ENCODE data around the gene EPM2A. TPM values are rescaled to one million over a fixed set of nuclear protein-coding genes. Genes with fewer than 3 reads are reported as not detected.

Gene EPM2A
- total RNA-seq, 1 experiment from 2014 or later: 4.7 TPM

DNA sequence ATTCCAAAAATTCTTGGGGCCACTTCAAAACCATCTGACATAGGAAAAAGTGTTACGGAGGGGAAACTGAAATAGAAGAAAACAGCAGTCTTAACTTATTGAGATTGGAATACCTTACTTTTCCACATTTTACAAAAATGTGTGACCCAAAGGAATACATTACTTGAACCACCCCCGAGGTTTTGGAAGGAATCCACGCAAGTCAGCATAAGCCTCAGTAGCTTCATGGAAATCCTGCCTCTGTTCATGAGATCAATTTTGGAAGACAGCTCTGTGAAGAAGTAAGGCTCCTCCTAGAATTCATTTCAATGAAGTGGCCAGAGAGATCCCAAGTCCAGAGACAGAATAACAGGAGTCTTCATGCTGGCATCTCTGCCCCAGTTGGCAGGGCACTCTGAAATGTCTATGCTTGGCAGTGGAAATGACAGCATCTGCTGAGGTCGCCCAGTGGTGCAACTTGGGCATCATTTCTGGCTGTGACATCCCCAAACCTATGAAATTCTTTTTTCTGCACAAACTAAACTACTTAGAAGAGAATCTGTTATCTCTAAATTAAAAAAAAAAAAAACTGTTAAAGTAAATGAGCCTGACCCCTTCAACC is 132.5 kb downstream of the EPM2A start:
- Histone ChIP-seq H3K4me1 (replicated peaks; ENCODE audit: insufficient read depth) (no peaks in the 10 kb centered on the region), H3F3A (ENCODE audit: insufficient read depth, low read depth) (no peaks in the 10 kb centered on the region), H3K4me2 (no peak overlapping the region), H3K9me3 (ENCODE audit: insufficient read depth, low read depth) (no peaks in the 10 kb centered on the region), H3K27ac (no peak overlapping the region), H3K27me3 (ENCODE audit: insufficient read depth, low read depth) (no peaks in the 10 kb centered on the region), H2AFZ (no peak overlapping the region), H3K79me2 (ENCODE audit: low read depth) (no peaks in the 10 kb centered on the region), H3K9me2 (ENCODE audit: insufficient read depth) (0 out of 2 replicates have a peak, but pooled peaks cover 4% of the 10 kb centered on the region), H3K4me3 (no peak overlapping the region), H3K36me3 (ENCODE audit: low read depth) (no peaks in the 10 kb centered on the region), H4K20me1 (ENCODE audit: insufficient read depth) (0 out of 2 replicates have a peak, but pooled peaks cover 4% of the 10 kb centered on the region)
- DNase-seq: no peak
- intact Hi-C loops (cut with micrococcal nuclease; ENCODE audit: unreplicated experiment): no loop called here
- BruUV-seq (replicated peaks): no TSS peak
- TF ChIP-seq, protein P1, sequence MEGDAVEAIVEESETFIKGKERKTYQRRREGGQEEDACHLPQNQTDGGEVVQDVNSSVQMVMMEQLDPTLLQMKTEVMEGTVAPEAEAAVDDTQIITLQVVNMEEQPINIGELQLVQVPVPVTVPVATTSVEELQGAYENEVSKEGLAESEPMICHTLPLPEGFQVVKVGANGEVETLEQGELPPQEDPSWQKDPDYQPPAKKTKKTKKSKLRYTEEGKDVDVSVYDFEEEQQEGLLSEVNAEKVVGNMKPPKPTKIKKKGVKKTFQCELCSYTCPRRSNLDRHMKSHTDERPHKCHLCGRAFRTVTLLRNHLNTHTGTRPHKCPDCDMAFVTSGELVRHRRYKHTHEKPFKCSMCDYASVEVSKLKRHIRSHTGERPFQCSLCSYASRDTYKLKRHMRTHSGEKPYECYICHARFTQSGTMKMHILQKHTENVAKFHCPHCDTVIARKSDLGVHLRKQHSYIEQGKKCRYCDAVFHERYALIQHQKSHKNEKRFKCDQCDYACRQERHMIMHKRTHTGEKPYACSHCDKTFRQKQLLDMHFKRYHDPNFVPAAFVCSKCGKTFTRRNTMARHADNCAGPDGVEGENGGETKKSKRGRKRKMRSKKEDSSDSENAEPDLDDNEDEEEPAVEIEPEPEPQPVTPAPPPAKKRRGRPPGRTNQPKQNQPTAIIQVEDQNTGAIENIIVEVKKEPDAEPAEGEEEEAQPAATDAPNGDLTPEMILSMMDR (conservative IDR thresholded peaks at IDR 0.05): no peak
- no peak for TF ChIP-seq EZH2 (IDR thresholded peaks at IDR 0.05; ENCODE audit: low read depth)
- CTCF ChIA-PET: no interaction called here
- POLR2A ChIA-PET (ENCODE audit: unreplicated experiment): no interaction called here

DNA sequence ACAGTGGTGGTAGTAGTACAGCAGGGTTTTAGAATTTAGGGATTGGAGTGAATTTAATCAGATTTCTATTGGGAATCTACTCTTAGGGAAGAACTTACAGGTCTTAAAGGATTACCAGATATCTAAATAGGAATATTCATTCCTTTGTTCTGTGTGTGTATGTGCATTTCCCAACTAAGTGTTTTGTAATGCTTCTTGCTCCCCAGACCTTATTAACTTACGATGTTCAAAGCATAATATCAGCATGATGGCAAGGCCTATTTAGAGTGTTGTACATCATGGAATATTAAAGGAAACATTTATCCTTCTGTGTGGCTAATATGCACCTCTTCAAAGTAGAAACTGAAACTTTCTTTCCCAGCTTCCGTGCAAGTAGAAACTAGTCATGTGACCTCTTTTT is 133.9 kb downstream of the EPM2A start:
- no peak for DNase-seq
- Histone ChIP-seq H3K79me2 (ENCODE audit: low read depth) (no peaks in the 10 kb centered on the region), H3F3A (ENCODE audit: insufficient read depth, low read depth) (no peaks in the 10 kb centered on the region), H3K4me3 (no peak overlapping the region), H3K36me3 (ENCODE audit: low read depth) (no peaks in the 10 kb centered on the region), H3K4me1 (replicated peaks; ENCODE audit: insufficient read depth) (no peaks in the 10 kb centered on the region), H3K4me2 (no peak overlapping the region), H3K27me3 (ENCODE audit: insufficient read depth, low read depth) (no peaks in the 10 kb centered on the region), H3K9me3 (ENCODE audit: insufficient read depth, low read depth) (no peaks in the 10 kb centered on the region), H3K27ac (no peak overlapping the region), H3K9me2 (ENCODE audit: insufficient read depth) (0 out of 2 replicates have a peak, but pooled peaks cover 4% of the 10 kb centered on the region), H2AFZ (no peak overlapping the region), H4K20me1 (ENCODE audit: insufficient read depth) (0 out of 2 replicates have a peak, but pooled peaks cover 4% of the 10 kb centered on the region)
- no peak for TF ChIP-seq EZH2 (IDR thresholded peaks at IDR 0.05; ENCODE audit: low read depth)
- TF ChIP-seq, protein P1 (conservative IDR thresholded peaks at IDR 0.05): no peak
- CTCF ChIA-PET: no interaction called here
- intact Hi-C loops (cut with micrococcal nuclease; ENCODE audit: unreplicated experiment): no loop called here
- no TSS peak for BruUV-seq (replicated peaks)
- POLR2A ChIA-PET (ENCODE audit: unreplicated experiment): no interaction called here

DNA sequence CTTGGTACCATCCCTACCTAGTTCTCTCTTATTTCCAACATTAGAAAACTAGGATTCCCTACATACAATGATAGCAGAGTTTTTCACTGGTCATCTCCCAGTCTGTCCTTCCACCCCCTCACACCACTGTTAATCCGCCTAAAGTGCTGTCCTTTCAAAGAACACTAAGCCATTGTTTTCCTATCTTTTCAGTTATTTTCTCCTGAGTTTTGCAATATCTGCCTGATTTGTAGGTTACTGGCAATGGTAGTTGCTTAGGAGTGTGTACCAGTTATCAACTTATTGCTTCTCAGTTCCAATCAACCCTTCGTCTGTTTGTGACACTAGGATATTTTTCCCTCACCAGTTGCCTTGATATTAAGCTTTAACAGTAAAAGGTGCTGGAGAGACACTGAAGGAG is 135.0 kb downstream of the EPM2A start:
- H2AFZ ChIP-seq: no peak overlapping the region
- H3K4me1 ChIP-seq (replicated peaks; ENCODE audit: insufficient read depth): no peaks in the 10 kb centered on the region
- H3K36me3 ChIP-seq (ENCODE audit: low read depth): no peaks in the 10 kb centered on the region
- DNase-seq: no peak
- intact Hi-C loops (cut with micrococcal nuclease; ENCODE audit: unreplicated experiment): no loop called here
- no peaks in the 10 kb centered on the region for H3K79me2 ChIP-seq (ENCODE audit: low read depth)
- no TSS peak for BruUV-seq (replicated peaks)
- TF ChIP-seq, protein P1 (conservative IDR thresholded peaks at IDR 0.05): no peak
- no peak for TF ChIP-seq EZH2 (IDR thresholded peaks at IDR 0.05; ENCODE audit: low read depth)
- H4K20me1 ChIP-seq (ENCODE audit: insufficient read depth): 0 out of 2 replicates have a peak, but pooled peaks cover 4% of the 10 kb centered on the region
- POLR2A ChIA-PET (ENCODE audit: unreplicated experiment): no interaction called here
- H3K9me2 ChIP-seq (ENCODE audit: insufficient read depth): no peaks in the 10 kb centered on the region
- CTCF ChIA-PET: no interaction called here
- H3F3A ChIP-seq (ENCODE audit: insufficient read depth, low read depth): no peaks in the 10 kb centered on the region
- no peak overlapping the region for H3K27ac ChIP-seq
- H3K27me3 ChIP-seq (ENCODE audit: insufficient read depth, low read depth): no peaks in the 10 kb centered on the region
- no peaks in the 10 kb centered on the region for H3K9me3 ChIP-seq (ENCODE audit: insufficient read depth, low read depth)
- no peak overlapping the region for H3K4me2 ChIP-seq
- no peak overlapping the region for H3K4me3 ChIP-seq
